PC-9 (cell line): ENCODE measurements around the gene FUT8.

Experiments
- CTCF ChIP-seq: fragments of 200-600 bp; sonication (generic); conservative IDR thresholded peaks from 2 replicates; pipeline ENCODE4 v1.6.1; 2017; ENCODE audit warnings: mixed run types, antibody characterized with exemption, mild to moderate bottlenecking, moderate library complexity
- EZH2 ChIP-seq: fragments of 200-600 bp; sonication (generic); IDR thresholded peaks from 2 replicates; pipeline ENCODE4 v1.8.0; 2017; ENCODE audit warnings: antibody characterized with exemption, low read depth

GRCh38 chr14:65470404-65470880 is 57.9 kb downstream of the FUT8 start:
- no peak for TF ChIP-seq CTCF
- no peak for TF ChIP-seq EZH2
